Activated CD4-positive, CD25-positive, alpha-beta regulatory T cell treated with anti-CD3 and anti-CD28 coated beads, Interleukin-2, amount 50 U/mL, for 24 hours (primary cell): ENCODE results near the gene ANKRD55.
"Not testable (repeated sequence)": the region's sequence is repeated elsewhere in the genome, so short reads cannot be mapped to it uniquely, and the experiment has no call there.

Experiments used
- ATAC-seq, 2 donors: fragments of 150-1000 bp; cut with Tn5 transposase; one replicate each; pipeline ENCODE4 v1.10.0; 2021; ENCODE audit warnings: mild to moderate bottlenecking in 1 of 2, moderate library complexity in 1 of 2

ANKRD55 gene

GRCh38 chr5:56206126-56206910, 26.8 kb downstream of the ANKRD55 start:
- ATAC-seq: no peak

DNA sequence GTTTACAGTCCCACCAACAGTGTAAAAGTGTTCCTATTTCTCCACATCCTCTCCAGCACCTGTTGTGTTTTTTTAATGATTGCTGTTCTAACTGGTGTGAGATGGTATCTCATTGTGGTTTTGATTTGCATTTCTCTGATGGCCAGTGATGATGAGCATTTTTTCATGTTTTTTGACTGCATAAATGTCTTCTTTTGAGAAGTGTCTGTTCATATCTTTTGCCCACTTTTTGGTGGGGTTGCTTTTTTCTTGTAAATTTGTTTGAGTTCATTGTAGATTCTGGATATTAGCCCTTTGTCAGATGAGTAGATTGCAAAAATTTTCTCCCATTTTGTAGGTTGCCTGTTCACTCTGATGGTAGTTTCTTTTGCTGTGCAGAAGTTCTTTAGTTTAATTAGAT, 29.2 kb downstream of the ANKRD55 start:
- ATAC-seq: not testable (repeated sequence)

GRCh38 chr5:56202483-56202882, 30.6 kb downstream of the ANKRD55 start:
- no peak for ATAC-seq

DNA sequence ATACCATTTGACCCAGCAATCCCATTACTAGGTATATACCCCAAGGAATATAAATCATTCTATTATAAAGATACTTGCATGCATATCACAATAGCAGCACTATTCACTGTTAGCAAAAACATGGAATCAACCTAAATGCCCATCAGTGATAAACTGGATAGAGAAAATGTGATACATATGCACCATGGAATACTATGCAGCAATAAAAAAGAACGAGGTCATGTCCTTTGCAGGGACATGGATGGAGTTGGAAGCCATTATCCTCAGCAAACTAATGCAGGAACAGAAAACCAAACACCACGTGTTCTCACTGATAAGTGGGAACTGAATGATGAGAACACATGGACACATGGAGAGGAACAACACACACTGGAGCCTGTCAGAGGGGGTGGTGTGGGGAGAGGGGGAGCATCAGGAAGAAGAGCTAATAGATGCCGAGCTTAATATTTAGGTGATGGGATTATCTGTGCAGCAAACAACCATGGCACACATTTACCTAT, 31.3 kb downstream of the ANKRD55 start:
- ATAC-seq: not testable (repeated sequence)

GRCh38 chr5:56200971-56201666, 32.0 kb downstream of the ANKRD55 start:
- peak; percentile 98 to 99 for ATAC-seq

- ATAC-seq: no peak
These were observed 38.1 kb downstream of the ANKRD55 start for GRCh38 chr5:56195016-56195415.

- ATAC-seq: no peak
These were observed 40.9 kb downstream of the ANKRD55 start for GRCh38 chr5:56192246-56192645.

- no peak for ATAC-seq
These were observed 41.5 kb downstream of the ANKRD55 start for GRCh38 chr5:56191656-56192055.

DNA sequence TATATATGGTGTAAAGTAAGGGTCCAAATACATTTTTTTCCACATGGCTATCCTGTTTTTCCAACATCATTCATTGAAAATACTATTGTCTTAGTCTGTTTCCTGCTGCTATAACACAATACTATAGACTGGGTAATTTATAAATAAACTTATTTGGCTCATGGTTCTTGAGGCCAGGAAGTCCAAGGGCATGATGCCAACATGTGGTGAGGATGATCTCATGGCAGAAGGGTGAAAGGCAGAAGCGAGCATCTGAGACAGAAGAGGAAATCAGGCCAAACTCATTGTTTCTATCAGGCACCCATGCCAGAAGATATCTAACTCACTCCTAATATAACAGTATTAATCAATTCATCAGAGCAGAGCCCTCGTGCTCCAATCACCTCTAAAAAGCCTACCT, 42.6 kb downstream of the ANKRD55 start:
- no peak for ATAC-seq

DNA sequence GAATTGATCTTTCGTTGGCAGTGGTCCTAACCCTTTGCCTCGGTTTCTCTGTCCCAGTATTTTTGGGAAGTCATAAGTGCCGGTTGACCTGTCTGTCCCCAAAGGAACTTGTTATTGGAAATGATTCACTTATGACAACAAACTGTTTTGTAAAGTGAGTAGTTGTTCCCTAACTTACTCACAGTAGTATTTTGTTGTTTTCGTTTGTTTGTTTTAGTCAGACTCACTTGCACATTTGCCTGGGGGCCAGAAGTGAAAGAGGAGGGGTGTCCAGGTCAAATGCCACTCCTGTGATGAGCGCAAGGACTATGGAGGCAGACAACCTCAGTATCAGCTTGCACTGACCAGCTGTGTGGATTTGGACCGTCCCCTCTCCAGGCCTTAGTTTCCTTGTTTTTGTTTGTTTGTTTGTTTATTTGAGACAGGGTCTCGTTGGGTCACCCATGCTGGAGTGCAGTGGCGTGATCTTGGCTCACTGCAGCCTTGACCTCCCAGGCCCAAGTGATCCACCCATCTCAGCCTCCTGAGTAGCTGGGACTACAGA, 47.3 kb downstream of the ANKRD55 start:
- no peak for ATAC-seq

DNA sequence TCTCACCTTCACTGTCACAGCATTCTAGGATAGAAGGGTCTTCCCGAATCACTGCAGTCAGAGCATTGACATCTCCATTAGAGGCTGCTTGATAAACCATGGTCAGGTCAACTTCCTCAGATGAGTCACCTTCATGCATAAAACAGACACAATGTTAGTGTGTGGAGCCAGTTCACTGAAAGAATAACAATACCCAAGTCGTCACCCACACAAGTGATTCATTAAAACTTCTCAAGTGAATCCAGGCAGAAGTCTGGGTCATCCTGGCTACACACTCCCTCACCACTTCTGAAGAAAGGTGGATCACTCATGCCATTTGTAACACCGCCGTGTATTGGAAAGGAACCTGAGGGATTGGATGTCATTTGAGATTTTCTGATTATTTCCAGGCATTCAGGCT, 49.6 kb downstream of the ANKRD55 start:
- ATAC-seq: peak; percentile 24 to 25

DNA sequence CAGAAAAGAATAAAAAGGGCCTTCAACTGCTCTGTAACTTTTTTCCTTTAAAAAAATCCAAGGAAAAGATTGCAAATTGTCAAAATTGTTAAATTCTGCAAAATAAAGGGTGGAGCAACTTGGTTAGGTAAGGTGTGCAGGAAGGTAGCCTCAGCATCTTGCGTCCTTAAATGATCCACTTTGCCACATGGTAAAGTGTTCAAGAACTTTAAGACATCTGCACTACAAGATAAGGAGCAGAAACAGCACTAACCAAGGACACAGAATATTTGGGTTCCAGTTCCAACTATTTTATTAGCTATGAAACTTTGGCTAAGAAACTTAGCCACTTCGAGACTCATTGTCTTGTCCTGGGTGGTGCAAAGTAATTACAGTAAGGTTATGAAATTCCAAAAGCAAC, 53.7 kb downstream of the ANKRD55 start:
- ATAC-seq: no peak

GRCh38 chr5:56178823-56179222, 54.3 kb downstream of the ANKRD55 start:
- no peak for ATAC-seq

DNA sequence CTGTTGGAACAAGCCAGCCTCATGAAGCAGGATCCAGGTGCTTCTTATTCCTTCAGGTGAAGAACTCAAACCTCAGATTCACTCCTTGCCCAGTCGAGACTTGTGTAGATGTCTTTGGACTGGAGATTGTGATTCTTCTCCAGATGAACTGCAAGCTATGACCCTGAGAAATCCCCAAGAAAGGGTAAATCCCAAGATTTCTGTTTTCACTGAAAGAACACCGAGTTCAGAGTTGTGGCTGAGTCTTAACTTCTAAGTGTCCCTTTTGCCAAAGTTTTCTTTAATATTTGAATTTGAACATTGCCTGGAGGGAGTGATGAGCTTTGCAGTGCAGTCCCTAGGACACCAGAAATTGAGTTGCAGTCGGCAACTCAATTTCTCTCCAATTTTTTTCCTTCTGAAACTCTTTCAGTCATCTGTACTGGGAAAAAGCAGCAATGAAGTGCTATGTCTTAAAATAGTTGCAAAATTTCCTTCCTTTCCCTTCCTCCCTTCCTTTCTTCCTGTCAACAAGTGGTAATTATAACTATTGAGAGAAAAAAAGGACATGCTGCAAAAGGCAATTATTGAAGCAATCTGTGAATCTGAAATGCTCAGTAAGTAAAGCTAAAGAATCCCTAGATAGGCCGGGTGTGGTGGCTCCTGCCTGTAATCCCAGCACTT, 56.1 kb downstream of the ANKRD55 start:
- ATAC-seq: no peak

- no peak for ATAC-seq
These were observed 56.9 kb downstream of the ANKRD55 start for GRCh38 chr5:56176155-56176798.

DNA sequence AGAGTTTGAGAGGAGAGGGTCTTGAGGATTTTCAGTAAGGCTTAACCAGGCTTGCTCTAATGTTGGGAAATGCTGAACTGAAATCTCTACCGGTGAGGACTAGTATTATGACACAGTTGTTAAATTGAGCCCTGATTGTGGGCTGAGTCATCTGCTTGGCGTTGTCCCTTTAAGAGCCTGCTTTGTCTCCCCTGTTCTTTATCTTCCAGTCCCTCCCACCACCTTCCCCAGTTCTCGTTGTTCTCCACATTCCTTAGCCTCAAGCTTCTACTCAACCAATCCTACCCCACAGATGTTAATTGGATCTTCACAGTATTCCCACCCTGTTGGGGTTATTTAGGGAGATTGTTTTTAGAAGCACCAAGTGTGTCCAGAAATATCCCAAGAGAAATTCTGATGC, 57.6 kb downstream of the ANKRD55 start:
- no peak for ATAC-seq

GRCh38 chr5:56175021-56175420, 58.1 kb downstream of the ANKRD55 start:
- no peak for ATAC-seq

GRCh38 chr5:56172241-56172640, 60.9 kb downstream of the ANKRD55 start:
- ATAC-seq: peak in 1 of 2 donors; percentile 6

DNA sequence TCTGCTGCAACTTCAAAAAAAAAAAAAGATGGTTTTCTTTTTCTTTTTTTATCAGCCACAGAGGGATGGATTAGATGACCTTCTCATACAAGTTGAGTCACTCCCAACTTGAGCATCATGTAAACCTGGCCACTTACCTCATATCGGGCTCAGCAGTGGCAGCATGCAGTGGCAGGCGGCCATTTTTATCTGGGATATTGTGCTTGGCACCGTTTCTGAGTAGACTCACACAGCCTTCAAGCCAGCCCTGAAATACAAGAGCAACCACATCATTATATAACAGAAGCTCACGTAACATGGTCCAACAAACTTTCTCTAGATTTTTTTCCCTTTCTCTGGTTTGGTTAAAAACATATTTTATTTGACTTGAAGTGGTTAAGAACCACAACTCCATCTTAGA, 62.6 kb downstream of the ANKRD55 start:
- ATAC-seq: no peak

DNA sequence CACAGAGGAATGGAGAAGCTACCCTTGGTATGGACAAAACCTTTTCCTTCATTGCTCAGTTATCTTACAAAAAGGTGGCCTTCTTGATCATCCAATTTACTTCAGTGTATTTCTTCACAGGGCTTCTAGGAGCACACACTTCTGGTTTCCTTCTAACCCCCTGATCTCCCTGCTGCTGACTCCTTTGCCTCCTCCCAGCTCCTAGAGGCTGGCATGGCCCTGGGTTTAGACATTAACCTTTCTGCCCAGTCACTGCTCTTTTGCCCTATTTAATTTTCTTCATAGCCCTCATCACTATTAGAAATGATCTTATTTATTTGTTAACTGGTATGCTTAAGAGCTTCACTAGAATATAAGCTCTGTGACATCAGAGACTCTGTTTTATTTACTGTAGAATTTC, 63.2 kb downstream of the ANKRD55 start:
- ATAC-seq: no peak

GRCh38 chr5:56169281-56169680, 63.8 kb downstream of the ANKRD55 start:
- no peak for ATAC-seq

GRCh38 chr5:56168066-56168478, 65.1 kb downstream of the ANKRD55 start:
- peak; percentile 51 to 56 for ATAC-seq

DNA sequence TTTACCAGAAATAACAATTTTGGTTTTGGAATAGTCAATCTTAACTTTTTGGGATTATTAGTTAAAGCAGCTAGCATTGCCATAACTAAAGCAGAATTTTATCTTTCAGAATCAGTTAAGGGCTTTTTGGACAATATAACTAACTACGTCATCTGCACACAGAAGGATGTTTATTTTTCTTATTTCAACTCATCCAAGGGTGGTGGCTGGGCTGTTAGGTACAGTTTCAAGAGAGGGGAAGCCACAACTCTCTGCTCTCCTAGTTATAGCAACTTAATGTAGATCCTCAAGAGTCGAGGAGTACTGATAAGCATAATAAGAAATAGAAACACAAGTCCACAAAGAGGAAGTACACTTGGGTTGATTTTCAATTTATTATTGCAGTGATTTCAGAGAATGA, 65.6 kb downstream of the ANKRD55 start:
- no peak for ATAC-seq
